ENCODE data around the gene ST8SIA6. TPM values are rescaled to one million over a fixed set of nuclear protein-coding genes. Genes with fewer than 3 reads are reported as not detected.
A peak's percentile ranks its signal among the peaks of the same experiment; 100 is the strongest.
"Not testable (repeated sequence)": the region's sequence is repeated elsewhere in the genome, so short reads cannot be mapped to it uniquely, and the experiment has no call there.

ST8SIA6 gene
- total RNA-seq, 1 donor from 2014 or later, result 0.79 TPM

DNA sequence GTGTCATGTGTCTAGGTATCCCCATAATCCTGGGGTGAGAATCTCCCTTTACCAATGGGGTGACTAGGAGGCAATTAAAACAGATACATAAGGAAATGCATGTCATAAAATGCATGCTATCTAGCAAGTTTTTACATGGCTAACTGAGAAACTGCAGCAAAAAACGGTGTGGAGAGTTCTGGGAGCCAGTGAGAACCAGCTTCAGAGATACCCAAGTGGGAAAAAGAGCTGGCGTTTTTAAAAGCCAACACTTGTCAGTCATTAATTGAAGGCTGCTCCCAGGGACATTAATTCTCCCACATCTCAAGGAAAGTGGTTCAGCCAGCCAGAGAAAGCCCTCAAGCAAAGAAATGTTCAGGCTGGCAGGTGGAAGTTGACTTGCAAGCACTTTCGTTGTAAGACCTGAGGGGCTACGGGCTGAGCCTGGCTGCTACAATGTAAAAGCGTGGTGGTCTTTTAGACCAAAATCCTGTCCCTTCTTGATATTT, 28.1 kb downstream of the ST8SIA6 start:
- no peak for DNase-seq

DNA sequence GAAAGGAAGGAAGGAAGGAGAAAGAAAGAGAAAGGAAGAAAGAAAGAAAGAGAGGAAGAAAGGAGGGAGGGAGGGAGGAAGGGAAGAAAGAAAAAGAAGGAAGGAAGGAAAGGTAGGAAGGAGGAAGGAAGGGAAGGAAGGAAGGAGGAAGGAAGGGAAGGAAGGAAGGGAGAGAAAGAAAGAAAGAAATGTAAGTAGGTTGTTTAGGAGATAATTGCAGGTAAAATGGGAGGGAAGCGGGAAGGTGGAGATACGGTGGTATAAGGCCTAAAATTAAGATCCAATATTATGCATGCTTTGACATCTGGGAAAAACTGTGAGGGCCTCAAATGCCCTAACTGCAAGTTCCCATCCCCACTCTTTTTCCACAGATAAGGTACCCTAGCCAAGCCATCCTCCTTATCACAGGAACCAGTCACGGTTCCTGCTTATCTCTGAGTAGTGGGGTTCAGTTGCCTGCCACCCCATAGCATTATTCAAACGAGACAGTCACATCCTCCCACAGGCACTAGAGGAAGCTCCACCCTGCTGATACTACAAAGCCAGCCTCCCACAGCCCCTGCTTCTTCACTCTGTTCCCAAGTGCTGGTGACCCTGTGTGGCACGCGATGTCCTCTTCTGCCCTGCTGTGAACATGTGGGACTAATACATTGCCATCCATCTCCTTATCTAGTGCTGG, 28.7 kb downstream of the ST8SIA6 start:
- no peak for DNase-seq

DNA sequence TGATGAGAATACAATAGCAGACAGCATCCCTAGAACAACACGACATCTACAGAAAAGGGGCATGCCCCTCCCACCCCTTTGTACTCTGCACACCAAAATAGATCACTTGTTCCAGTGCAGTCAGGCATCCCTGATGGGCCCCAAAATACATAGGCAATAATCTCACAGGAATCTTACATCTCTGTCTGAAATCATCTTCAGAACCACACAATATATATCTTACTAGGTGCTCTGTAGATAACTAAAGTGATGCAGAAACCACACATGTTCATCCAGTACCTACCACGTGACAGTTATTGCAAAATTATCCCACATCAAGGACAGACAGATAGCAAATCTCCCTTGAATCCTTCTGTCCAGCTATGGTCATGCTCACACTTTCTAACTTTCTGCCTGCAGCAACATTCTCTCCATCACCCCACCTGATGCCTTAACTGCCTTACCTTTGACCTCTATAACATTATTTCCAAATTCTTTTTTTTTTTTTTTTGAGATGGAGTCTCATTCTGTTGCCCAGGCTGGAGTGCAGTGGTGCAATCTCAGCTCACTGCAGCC, 30.7 kb downstream of the ST8SIA6 start:
- no peak for DNase-seq

DNA sequence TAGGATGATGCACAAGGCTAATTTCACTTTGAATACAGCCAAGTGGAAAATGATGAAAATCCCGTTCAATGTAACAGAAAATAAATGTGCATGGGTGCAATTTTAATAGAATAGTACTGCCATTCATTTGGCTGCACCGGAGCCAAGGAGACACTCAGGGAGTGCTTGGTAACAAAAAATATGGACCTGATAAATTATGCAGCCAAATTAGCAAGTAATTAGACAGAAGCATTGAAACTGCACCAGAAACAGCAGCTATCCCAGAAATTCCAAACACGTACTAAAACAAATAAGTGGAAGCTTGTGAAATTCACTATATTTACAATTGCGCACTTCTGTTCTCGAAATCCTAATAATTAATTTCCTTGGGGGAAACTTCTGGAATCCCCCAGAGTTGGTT, 31.5 kb downstream of the ST8SIA6 start:
- DNase-seq, result no peak

DNA sequence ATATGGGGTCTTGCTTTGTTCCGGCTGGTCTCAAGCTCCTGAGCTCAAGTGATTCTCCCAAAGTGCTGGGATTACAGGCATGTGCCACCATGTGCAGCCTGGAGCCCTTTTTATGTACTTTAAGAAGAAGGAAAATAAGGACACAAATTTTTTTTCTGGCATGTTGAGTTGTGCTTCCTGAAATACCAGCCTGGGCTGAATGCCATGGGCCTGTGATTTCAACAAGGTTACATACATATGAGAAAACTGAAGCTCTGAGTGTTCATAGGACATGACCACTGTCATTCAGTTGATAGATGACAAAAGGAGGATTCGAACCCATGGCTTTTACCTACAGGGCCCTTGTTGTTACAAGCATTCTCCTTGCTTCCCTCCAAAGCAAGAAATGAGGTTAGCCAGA, 36.1 kb downstream of the ST8SIA6 start:
- no peak for DNase-seq

DNA sequence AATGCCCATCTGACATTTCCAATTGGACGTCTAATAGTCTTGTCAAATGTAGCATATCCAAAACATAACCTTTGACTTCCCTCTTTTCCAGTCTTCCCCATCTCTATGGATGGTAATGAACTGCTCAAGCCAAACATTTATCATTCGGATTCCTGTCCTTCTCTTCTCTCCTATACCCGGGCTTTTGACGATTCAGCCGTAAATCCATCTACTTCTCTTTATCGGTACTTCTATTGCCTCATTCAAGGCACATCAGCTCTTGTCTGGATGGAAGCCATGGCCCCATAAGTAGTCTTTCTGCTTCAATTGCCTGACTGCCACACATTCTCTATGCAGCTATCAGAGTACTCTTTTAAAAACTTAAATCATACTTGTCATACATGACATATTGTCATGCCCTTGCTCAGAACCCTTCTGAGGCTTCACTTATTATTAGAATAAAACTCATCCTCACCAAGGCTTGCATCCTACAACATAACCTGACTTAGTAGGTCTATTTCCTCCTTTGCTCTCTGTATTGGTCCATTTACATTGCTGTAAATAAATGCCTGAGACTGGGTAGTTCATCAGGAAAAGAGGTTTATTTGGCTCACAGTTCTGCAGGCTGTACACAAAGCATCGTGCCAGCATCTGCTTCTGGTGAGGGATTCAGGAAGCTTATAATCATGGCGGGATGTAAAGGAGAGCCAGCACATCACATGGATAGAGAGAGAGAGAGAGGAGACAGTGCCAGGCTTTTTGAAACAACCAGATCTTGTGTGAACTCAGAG, 37.8 kb downstream of the ST8SIA6 start:
- DNase-seq, result no peak

DNA sequence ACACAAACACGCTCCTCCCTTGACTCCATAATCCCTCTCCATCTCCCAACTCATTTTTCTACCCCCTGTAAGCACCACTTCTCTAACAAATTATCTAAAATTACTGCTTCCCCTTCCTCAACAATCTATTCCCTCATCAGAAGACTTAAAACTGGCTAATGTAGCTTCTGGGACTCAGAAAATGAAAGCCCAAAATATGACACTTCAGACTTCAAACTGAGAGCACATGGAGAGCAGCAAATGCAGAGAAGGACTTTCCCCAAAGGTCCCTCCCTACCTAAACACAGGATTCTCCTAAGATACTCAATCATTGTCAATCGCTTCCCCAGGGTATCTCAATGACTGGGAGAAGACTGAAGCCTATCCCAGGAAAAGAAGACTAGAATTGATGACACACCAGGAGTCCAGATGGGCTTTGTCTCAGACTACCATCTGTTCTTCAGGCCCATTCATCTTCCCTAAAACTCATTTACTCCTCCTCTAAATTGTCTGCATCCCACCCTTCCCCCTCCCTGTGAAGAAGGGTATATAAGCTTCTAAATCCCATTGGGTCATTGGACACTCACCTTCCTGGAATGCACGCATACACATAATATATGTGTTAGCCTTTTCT, 39.2 kb downstream of the ST8SIA6 start:
- DNase-seq, result no peak

DNA sequence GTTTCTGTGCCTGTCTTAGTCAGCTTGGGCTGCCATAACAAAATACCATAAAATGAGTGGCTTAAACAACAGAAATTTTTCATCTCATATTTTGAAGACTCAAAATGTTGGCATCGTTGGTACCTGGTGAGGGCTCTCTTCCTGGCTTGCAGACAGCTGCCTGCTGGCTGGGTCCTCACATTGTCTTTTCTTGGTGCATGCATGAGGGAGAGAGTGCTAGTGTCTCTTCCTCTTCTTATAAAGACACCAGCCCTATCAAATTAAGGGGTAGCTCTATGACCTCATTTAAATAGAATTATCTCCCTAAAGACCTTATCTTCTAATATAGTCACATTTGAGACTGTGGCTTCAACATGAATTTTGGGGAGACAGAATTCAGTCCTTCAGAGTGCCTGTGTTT, 39.9 kb downstream of the ST8SIA6 start:
- no peak for DNase-seq

DNA sequence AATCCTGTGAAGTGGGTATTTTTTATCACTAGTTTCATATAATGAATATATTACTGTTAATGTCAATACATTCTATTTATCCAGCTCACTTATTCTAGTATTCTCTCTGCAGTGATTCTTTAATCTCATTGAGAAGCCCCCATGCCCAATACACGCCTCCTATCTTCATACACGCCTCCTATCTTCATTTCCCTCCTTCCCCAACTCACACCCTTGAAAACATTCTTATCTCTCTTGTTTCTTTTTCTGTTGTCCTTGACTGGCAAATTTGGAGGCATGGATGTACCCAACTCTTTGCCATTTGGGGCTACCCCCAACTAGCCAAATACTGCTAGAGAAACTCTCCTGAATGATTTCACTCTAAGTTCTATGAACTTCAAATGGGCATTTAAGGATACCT, 40.5 kb downstream of the ST8SIA6 start:
- no peak for DNase-seq

DNA sequence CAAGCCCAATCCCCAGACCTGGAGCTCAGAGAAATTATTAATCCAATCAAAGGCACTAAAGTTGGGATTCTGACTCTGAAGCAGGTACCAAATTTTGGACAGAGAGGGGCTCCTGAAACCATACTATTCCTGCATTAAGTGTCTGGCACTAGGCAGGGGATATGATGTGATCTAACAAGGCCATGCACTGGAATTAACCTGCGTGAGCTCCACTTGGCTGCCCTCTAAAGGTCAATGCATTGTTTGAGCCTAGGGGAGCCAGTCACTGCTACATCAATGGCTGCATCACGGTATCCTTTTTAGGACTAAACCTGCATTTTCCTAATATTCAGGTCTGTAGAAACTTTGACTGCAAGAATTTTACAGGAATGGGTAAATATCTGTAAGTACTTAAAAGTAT, 42.1 kb downstream of the ST8SIA6 start:
- no peak for DNase-seq

DNA sequence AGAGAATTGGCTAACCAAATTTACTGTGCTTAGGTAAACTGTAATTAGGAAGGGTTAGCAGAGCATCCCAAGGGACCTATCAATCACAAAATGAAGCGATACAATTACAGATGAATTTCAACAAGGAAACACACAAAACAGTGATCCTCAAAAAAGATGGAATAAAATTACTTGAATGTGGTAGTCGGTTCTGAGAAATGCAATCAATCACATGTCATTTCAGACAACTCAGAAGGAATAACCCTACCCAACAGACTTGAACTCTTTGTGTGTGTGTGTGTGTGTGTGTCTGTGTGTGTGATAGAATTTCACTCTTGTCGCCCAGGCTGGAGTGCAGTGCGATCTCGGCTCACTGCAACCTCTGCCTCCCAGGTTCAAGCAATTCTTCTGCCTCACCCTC, 43.5 kb downstream of the ST8SIA6 start:
- DNase-seq, result no peak

DNA sequence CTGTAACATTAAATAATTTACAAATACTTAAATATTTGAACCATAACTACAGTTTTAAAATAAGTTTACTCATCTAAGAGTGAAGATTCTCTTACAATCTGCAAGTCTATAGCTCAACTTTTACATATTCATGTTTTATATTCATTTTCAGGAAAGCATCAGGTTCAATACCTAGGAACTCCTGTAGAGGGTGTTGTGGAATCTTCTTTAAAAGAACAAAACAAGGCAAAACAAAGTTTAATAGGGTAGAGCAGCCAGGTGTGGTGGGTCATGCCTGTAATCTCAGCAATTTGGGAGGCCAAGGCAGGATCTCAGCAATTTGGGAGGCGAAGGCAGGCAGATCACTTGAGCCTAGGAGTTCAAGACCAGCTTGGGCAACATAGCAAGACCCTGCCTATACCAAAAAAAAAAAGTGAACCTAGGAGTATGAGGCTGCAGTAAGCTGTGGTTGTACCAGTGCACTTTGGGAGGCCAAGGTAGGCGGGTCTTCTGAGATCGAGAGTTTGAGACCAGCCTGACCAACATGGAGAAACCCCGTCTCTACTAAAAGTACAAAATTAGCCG, 45.1 kb downstream of the ST8SIA6 start:
- DNase-seq, result no peak

DNA sequence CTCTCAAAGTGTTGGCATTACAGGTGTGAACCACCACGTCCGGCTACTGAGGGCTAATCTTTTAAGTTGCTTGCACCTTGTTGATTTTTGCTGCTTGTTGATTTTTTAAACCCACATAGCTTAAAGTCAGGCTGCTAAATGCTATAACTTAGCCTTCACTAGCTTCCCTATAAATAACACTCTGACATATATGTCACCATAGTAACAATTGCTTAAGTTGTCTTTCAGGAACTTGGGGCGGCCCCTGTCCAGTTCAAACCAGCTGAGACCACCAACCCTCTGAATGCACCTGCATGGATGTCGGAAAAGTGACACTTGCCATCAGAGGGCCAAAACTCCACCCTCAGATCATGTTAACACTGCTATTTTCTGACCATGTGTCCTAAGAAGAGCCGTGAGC, 47.3 kb downstream of the ST8SIA6 start:
- DNase-seq, result no peak

DNA sequence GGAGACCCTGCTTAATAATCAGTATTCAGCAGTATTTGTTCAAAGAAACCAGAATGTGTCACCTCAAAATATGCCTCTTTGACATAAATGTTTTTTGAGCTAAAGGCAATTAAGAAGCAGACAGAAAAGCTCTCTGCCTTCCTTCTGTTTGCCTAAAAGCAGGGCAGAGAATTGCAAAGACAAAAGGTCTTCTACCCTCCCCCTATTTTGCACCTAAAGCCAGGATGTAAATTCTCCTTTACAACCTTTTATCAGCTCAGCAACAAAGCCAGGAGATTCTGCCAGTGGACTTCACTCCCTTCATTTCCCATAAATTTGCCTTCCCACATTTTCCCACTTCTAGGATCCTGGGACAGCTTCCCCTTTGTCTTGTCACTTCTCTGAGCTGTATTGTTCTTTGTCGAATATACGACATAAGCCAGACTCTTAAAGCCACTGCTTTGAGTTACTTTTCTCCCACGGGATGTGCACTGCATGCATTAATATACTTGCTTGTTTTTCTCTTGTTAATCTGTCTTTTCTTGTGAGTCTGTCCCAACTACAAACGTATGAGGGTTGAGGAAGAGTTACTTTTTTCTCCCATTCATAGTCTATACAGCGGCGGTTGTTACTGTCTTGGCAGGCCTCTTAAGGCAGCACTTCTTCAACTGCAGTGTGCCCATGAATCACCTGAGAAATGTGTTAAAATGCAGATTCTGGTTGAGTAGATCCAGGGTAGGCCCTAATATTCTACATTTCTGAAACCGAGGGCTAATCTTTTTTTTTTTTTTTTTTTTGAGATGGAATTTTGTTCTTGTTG, 48.2 kb downstream of the ST8SIA6 start:
- DNase-seq, result no peak

DNA sequence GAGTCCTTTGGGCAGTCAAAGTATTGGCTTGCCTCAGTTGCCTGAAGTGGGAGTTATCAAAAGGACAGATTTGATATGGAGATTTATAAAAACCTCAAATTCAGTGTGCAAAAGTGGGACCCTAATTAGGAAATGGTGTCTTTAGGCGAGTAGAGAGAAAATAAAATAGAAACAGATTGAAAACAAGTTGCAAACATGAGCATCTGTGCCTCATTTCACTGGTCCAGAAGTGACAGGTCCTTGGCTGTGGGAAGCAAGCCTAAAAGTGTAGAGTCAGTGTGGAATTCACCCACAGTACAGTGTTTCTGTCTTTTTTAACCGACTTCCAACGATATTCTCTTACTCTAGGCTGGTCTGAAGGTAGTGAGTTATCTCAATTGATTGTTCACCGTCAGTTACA, 51.2 kb downstream of the ST8SIA6 start:
- DNase-seq, result no peak

DNA sequence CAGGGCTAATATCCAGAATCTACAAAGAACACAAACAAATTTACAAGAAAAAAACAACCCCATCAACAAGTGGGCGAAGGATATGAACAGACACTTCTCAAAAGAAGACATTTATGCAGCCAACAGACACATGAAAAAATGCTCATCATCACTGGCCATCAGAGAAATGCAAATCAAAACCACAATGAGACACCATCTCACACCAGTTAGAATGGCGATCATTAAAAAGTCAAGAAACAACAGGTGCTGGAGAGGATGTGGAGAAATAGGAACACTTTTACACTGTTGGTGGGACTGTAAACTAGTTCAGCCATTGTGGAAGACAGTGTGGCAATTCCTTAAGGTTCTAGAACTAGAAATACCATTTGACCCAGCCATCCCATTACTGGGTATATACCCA, 52.4 kb downstream of the ST8SIA6 start:
- not testable (repeated sequence) for DNase-seq

DNA sequence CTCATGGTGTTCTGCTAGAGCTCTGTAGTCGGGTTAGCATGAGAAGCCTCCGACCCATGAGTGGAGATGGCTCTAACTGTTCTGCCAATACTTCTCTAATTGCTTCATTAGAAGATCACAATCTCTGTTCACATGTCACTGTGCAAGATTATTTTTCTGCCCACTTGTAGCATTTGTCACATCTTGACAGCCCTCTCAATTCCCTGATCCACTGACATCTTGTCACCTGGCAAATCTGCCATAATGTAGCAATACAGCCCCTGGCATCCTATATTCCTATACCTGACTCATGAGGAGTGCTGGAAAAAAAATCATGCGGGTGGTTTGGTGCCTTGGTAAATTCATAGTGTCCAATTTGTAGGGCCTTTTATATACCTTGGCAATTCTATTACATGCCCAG, 58.4 kb downstream of the ST8SIA6 start:
- no peak for DNase-seq

DNA sequence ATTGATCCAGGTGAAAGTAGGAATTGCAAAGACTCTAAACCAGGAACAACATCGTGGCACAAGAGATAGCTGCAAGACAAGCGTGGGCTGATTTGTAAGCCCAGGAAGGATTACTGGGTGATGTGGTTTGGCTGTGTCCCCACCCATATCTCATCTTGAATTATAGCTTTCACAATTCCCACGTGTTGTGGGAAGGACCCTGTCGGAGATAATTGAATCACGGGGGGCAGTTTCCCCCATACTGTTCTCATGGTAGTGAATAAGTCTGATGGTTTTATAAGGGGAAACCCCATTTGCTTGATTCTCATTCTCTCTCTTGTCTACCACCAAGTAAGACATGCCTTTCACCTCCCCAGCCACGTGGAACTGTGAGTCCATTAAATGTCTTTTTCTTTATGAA, 59.5 kb downstream of the ST8SIA6 start:
- DNase-seq, result no peak

DNA sequence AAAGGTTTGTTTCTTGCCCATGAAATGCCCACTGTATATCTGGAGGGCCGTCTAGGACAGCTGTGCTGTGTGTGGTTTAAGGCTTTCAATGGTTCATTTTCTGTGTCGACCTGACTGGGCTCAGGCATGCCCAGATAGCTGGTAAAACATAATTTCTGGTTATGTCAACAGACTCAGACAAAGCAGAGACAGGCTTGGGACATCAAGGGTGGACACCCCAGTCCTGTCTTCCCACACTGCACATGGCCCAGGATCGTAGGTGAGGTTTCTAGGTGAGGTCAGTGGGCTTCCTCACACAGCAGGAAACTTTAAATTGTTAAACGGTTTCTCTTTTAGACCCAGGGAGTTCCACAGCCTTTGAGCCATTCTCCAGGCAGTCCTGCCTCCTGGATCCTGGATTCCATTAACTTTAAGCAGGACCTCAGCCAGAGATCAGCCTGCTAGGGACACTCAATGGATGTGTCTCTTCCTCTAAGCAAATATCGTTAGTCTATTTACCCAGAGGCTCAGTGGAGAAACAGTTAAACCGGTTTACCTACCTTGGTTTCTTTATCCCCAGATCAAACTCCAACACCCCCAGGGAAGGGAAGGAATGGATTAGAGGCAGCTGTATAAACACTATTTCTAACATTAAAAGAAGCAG, 66.4 kb downstream of the ST8SIA6 start:
- peak; percentile 22 for DNase-seq

DNA sequence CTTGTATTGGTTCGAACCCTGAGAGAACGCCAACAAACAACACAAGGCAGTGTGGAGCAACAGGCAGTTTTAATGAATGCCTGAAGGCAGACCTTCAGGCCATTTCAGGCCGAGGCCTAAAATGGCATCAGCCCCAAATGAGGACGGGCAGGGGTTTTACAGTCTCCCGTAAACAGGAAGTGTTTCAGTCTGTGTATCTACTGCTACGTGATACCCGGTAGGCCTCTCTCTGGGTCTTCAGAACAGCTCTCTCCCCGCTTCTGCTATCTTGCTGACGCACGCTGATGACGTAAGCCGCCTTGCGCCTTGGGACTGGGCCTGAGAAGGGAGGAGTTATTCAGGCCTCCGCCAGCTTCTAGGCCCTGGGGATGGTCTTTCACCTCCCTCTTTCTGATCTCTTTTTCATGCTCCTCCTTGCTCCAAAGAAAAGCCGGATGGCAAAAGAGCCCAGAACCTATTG, 67.7 kb downstream of the ST8SIA6 start:
- DNase-seq, result no peak

DNA sequence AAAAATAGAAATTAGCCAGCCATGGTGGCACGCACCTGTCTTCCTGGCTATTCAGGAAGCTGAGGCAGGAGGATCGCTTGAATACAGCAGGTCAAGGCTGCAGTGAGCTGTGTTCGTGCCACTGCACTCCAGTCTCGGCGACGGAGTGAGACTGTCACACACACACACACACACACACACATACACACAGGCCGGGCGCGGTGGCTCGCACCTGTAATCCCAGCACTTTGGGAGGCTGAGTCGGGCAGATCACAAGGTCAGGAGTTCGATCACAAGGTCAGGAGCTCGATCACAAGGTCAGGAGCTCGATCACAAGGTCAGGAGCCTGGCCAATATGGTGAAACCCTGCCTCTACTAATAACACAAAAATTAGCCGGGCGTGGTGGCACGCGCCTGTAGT, 68.4 kb downstream of the ST8SIA6 start:
- DNase-seq, result no peak

All from skin of body (tissue), 2 donors.